Activated effector memory CD4-positive, alpha-beta T cell treated with anti-CD3 and anti-CD28 coated beads, Interleukin-2, amount 50 U/mL, for 16 hours (primary cell): Measurements from ENCODE around the gene TMEM11.

Experiments
- DNase-seq: peaks from one replicate; pipeline ENCODE4 v3.0.0-alpha.2; 2020

TMEM11 gene

GRCh38 chr17:21177854-21178600 lies 35.9 kb downstream of the TMEM11 start:
- peak; percentile 31 for DNase-seq

- DNase-seq, result peak; percentile 50
Observed at GRCh38 chr17:21177401-21177800, 36.6 kb downstream of the TMEM11 start.

- peak; percentile 31 for DNase-seq
Observed at GRCh38 chr17:21176773-21177395, 37.1 kb downstream of the TMEM11 start.

- DNase-seq, result no peak
Observed at GRCh38 chr17:21174713-21175112, 39.2 kb downstream of the TMEM11 start.

- DNase-seq, result no peak
Observed at GRCh38 chr17:21174186-21174585, 39.8 kb downstream of the TMEM11 start.

GRCh38 chr17:21173543-21173942 lies 40.4 kb downstream of the TMEM11 start:
- DNase-seq, result no peak

- no peak for DNase-seq
Observed at GRCh38 chr17:21172846-21173245, 41.1 kb downstream of the TMEM11 start.

- no peak for DNase-seq
Observed at GRCh38 chr17:21171970-21172510, 41.9 kb downstream of the TMEM11 start.

GRCh38 chr17:21171309-21171922 lies 42.5 kb downstream of the TMEM11 start:
- no peak for DNase-seq

- no peak for DNase-seq
Observed at GRCh38 chr17:21170809-21171208, 43.2 kb downstream of the TMEM11 start.

GRCh38 chr17:21169496-21169895 lies 44.5 kb downstream of the TMEM11 start:
- DNase-seq, result no peak

GRCh38 chr17:21168555-21168865 lies 45.5 kb downstream of the TMEM11 start:
- DNase-seq, result no peak

- no peak for DNase-seq
Observed at GRCh38 chr17:21167303-21167702, 46.7 kb downstream of the TMEM11 start.

- no peak for DNase-seq
Observed at GRCh38 chr17:21166595-21167210, 47.3 kb downstream of the TMEM11 start.

- no peak for DNase-seq
Observed at GRCh38 chr17:21165922-21166594, 47.9 kb downstream of the TMEM11 start.

- no peak for DNase-seq
Observed at GRCh38 chr17:21164620-21165019, 49.3 kb downstream of the TMEM11 start.

- no peak for DNase-seq
Observed at GRCh38 chr17:21164216-21164615, 49.7 kb downstream of the TMEM11 start.

GRCh38 chr17:21163101-21163500 lies 50.9 kb downstream of the TMEM11 start:
- no peak for DNase-seq

- DNase-seq, result no peak
Observed at GRCh38 chr17:21162394-21162775, 51.6 kb downstream of the TMEM11 start.

- DNase-seq, result no peak
Observed at GRCh38 chr17:21161498-21162393, 52.2 kb downstream of the TMEM11 start.

- DNase-seq, result no peak
Observed at GRCh38 chr17:21160401-21160800, 53.6 kb downstream of the TMEM11 start.
